Stimulated activated CD4-positive, alpha-beta T cell treated with anti-CD3 and anti-CD28 coated beads, Interleukin-15, amount 100 ng/mL, for 1 hour (primary cell): Measurements from ENCODE around the gene YPEL1.
"Not testable (repeated sequence)": the region's sequence is repeated elsewhere in the genome, so short reads cannot be mapped to it uniquely, and the experiment has no call there.

Source experiments
- DNase-seq, 2 donors: peaks; one replicate each; pipeline ENCODE4 v3.0.0-alpha.2; 2020; ENCODE audit warnings: low read depth in 1 of 2, low spot score in 1 of 2

The YPEL1 gene

DNA sequence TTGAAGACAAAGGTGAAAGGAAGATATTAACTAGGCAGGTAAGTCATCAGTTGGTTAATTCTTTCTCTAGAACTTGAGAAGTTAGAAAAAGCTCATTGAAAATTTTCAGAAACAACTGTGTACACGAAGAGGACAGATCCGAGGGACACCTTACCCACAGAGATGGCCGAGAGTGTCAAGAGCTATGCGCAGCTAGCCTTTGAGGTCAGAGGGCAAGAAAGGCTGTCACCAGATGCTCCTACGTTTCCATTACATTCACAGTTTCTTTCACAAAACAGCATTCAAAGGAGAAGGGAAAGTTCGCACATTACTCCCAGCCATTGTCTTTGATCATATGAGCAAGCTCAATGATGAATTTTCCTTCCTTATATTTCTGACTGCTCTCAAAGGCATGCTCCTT lies 34.8 kb downstream of the YPEL1 start:
- DNase-seq, result no peak

DNA sequence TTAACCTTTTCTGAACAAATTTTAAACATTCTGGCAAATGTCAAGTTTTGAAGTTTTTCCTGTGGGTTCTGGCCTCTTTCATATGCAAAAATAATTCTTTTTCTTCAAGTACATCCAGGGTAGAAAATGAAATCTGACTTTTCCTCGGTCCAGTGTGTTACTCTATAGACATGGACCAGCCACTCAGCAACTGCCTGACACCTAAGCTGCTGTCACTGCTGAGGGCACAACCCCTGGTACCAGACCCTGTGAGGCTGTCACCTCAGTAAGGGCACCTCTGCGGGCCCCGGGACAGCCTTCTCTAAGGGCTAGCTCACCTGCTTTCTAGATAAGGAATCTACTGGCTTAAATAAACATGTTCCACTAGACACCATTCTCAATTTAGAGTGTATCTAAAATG lies 36.0 kb downstream of the YPEL1 start:
- DNase-seq, result no peak

DNA sequence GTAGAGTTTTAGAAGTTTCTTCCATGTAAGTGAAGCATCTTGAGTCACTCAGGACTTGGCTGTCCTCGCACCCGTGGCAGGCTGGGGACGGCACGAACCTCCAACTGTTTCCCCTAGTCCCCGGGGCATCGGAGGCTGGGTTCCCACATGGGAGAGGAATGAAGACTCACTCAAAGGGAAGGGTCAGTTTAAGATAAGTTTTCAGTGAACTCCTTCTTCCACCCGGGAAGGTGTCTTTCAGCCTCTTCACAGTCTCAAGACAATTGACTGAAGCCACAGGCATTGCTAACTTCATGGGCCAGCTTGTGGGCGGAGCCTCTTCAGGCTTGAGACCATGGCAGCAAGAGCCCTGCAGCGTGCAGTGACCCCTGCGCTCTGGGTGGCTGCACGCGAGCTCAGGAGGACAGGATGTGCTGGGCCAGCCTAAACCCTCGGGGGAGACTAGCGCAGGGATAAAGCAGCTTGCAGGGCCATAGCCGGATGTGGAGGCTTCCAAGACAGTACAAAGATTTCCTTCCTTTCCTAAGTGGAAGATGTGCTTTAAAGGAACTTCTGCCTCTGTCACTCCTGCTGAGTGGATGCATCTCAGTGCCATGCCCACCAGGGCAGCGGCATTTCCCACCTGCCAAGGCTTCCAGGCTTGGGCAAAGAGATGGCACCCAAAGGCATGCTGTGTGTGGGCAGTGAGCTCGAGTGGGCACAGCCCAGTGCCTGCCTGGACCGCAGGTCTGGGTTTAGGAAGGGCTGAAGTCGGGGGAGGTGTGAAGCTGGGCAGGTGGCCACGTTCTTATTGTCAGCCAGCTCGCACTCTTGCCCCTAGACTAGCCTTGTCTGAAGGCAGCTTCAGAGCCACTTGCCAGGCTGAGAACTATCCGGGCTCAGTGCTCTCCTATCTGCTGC lies 36.9 kb downstream of the YPEL1 start:
- DNase-seq, result no peak

DNA sequence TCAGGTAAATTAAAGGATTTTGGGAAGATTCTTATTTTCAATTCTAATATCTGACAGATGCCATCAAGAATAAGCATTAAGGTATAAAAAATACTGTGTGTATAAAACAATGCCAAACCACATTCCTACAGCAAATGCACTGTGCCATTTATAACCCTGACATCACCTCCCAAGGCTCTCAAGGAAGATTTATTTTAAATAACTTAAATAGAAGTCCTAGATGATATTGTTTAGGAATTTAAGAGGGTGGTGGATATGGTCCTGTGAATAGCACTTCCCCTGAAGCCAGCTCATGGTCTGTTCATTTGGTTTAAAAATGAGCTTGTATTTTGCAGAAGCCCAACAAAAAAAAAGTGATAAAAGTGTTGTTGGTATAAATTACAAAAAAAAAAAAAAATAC lies 37.7 kb downstream of the YPEL1 start:
- no peak for DNase-seq

DNA sequence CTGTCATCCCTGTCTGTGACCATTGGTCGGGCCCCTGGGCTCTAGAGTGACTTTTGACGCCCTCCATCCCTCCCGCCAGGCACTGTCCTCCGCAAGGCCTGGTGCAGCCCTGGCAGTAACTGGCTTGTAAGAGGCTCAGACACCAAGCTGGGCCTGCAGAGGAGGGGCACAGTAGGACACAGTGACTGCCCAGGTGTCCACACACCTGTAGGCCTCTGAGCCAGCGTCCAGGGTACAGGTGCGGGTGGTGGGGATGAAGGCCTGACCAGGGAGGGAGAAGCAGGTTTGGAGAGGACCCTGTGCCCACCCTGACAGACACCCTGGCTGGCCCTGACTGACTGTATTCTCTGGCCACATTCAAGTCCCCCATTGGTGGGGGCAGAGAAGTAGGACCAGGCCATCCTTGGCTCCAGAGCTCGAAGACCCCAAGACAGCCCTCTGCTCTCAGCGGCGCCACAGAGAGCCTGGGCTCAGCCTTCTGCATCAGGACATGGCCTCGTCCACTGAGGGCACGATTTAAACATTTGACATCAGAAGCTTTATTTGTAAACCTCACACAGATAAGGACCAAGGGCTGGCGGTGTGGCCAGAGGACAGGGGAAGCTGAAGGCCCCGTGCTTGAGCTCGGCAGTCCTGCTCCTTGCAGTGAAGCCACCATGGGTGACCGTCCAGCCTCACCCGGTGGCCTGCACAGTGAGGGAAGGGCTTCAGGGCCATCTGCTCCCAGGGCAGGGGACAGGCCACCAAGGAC lies 38.4 kb downstream of the YPEL1 start:
- DNase-seq, result no peak

DNA sequence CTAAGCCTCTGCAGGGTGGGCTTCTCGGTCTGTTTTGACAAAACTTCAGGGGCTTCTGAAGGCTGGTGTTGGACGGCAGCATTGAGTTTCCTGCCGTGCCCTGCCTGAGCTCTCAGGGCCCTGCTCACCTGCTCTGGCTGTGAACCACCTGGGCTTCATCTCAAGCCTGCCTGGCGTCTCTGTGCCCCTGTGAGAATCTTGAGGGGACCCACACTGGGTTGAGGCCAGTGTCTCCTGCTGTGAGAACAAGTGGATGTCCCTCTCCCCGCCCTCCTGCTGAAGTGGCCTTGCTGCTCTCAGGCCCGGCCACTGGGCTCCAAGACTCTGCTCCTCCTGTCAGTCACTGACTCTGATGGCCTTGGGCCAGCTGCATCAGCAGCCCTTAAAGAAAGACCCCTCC lies 39.5 kb downstream of the YPEL1 start:
- no peak for DNase-seq

DNA sequence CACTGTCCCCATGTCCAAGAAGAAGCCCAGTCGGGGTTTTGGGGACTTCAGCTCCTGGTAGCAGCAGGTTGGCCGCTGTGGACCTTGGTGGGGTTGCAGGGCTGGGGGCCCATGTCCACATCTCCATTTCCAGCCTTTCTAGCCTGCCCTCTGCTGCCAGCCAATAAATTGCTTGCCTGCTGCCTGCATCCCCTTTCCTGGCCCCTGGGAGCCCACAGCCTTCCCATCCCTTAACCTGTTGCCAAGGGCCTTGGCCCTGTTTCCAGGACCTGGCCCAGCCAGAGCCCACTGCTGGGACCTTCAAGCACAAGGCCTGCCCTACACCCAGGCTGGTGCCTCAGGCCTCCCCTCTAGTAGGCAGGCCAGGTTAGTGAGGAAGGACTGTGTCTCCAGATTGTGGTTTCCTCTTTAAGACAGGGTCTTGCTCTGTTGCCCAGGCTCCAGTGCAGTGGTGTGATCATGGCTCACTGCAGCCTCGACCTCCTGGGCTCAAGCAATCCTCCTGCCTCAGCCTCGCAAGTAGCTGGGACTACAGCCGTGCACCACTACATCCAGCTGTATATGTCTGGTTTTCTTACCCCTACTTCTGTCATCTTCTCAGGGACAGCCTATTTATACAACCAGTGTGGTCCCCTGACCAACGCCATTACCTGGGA lies 40.0 kb downstream of the YPEL1 start:
- DNase-seq, result no peak

DNA sequence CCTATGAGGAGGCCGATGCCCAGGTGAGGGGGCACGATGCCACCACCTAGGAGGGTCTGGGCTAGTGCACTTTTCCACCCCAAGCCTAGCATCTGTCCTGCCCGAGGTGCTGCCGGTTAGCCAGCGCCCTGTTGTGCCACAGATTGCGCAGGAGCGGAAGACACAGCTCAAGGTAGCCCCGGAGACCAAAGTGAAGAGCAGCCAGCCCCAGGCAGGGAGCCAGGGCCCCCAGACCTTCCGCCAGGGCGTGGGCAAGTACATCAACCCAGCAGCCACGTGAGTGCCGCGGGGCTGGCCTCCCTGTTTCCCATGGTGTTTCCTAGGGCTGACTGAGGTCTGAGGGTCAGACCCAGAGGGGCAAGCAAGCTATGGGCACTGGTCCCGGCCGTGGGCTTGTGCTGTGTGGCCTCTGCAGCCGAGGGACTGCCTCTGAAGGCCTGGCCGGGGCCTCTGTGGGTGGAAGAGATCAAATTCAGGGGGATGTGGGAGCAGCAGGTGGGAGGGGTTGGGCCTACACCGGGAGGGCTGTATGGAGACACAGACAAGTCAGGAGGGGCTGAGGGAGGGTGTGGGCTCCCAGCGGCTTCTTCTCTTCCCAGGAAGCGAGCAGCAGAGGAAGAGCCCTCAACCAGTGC lies 40.7 kb downstream of the YPEL1 start:
- no peak for DNase-seq

DNA sequence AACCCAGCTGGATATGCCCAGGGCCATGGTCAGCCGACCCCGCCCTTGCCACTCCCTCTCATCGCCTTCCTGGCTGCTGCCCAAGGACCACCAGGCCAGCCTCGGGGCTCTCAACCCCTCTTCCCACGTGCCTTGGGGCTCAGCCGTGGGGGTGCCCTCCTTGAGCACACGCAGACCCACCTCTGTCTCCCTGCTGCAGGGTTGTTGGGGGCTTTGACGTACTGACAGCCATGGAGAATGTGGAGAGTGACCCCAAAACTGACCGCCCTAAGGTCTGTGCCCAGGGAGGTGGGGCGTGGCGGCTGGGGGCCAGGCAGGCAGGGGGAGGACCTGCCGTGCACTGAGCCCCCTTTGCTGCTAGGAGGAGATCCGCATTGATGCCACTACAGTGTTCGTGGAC lies 41.2 kb downstream of the YPEL1 start:
- no peak for DNase-seq

DNA sequence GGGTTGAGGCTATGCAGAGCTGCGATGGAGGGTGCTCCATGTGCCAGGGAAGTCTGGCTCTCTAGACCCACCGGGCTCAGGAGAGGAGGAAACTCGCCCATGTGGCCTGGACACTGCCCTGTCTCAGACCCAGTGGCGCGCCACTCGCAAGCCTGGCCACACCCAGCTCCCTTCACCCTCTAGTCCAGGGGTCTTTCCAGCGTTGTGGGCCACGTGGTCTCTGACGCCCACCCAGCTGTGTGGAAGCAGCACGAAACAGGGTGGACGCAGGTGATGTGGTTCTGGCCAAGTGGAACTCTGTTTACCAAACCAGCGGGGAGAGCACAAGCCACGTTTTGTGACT lies 41.6 kb downstream of the YPEL1 start:
- no peak for DNase-seq

DNA sequence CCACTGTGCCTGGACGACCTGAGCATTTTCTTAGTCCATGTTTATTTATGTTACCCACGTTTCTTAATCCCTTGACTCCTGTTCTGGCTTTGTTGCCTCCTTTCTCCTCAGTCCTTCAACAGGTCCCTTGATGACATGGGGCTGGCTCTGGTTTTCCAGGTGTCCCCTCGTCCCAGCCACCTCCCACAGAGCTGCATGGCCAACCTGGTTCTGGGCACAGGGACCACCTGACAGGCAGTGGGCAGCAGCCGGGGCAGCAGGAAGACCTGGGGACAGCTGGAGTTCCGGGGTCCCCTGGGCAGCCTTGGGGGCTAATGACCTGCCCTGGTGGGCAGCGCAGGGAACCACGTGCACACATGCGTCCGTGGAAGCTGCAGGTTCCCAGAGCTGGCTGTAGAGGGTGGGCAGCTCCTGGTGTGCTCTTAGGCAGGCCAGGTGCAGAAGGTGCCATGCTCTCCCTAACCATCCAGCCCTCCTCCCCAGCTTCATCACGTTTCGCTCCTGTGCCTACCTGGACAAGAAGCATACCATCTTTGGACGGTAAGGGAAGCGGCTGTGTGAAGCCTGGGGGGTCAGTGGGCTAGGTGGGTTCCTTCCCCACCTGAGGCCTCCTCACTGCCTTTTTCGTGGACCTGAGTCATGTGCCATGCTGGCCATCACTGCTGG lies 42.1 kb downstream of the YPEL1 start:
- DNase-seq, result no peak

DNA sequence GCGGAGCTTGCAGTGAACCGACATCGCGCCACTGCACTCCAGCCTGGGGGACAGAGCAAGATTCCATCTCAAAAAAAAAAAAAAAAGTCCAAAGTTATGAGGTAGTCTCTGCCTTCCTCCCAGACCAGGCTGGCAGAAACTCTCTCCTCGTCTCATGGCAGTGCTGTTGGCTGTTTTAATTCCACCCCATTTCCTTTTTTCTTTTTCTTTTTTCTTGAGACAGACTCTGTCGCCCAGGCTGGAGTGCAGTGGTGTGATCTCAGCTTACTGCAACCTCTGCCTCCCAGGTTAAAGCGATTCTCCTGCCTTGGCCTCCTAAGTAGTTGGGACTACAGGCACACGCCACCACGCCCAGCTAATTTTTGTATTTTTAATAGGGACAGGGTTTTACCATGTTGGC lies 42.7 kb downstream of the YPEL1 start:
- not testable (repeated sequence) for DNase-seq

DNA sequence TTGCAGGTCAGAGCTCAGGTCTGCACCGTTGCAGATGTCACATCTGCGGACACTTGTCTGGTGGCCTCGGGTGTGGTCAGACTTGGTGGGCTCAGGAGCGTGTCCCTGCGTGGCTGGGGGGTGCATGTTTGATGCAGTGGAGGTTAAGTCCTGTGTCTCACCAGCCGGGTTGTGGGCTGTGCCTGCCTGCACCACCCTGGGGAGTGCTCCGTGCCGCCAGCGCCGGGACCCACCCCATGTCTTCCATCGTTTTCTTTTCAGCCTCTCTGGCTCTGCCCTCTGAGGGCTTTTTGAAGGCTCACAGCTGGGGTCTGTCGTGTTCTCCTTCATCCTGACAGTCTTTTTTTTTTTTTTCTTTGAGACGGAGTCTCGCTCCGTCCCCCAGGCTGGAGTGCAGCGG lies 43.8 kb downstream of the YPEL1 start:
- no peak for DNase-seq

DNA sequence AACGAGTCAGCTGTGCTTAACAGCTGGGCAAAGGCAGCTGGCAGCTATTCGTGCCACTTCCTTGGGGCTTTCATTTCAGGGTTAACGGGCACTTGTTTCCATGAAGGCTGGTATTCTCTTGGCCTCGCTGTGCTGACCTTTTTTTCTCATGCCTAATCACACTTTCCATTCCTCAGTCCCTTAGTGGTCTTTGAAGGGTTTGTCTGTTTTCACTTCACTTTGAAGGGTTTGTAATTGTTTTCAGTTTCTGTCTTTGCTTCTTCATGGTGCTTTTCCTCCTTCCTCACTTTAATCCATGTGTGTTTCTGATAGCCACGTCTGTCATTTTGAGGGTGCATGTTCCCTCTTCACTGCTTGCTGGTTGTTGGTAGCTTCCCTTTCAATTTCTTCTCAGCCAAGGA lies 45.2 kb downstream of the YPEL1 start:
- no peak for DNase-seq

DNA sequence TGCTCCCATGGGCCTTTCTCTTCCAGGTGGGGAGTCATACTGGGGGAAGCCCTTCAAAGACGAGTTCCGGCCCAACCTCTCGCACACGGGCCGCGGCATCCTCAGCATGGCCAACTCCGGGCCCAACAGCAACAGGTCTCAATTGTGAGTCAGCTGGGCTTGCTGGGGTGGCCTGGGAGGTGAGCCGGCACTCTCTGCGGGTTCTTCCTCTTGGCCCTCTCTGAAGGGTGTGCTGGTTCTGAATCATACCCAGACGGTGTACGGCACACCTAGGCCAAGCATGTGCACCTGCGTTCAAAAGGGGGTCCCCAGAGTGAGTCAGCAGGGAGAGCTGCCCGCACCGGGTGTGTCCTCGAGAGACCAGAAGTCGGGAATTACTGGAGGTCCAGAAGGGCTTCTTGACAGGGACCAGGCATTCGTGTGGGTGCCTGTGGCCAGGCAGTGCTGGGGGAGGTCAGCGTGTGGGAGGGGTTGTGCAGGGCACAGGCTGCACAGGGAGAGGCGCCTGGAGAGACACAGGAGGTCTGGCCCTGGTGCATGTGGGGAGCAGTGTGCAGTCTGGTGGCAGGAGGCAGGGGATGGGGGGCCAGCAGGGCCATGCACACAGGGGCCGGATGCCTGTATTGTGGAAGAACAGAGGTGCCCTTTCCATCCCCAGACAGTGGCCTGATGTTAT lies 46.8 kb downstream of the YPEL1 start:
- no peak for DNase-seq

DNA sequence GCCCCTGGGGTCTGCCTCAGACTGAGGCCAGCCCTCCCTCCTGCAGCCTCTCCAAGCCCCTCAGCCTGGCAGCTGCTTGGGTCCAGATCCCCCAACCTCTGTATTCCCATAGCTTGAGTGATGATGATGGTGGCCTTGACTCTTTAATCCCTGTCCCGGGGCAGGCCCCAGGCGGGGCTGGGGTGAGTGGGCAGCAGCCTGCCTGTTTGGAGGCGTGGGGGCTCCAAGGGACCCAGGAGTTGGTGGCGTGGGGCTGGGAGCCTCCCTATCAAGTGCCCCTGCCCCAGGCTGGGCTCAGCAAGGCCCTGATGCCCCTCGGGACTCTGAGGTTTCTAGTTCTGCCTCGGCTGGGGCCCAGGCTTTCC lies 47.3 kb downstream of the YPEL1 start:
- no peak for DNase-seq

DNA sequence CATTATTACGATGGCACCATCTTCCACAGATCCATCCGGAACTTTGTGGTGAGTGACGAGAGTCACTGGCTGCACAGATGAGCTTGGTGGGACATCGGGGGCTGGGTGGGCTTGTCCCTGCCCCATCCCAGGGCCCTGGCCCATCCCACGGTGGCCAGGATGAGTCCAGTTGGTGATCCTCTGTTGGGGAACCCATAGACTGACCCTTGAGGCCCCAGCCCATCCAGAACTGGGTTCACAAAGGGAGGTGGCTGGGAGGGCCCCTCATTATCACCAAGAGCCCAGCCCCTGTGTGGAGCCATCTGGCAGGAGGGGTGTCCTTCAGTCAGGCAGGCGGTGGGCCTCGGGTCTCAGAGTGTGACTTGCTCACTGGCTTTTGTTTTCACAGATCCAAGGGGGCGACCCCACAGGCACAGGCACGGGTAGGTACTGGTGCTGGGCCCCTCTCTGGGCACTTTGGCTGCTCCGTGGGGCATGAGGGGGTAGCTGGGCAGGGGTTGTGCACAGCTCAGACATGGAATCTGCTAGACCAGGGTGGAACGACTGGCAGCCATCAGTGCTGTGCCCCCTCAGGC lies 47.8 kb downstream of the YPEL1 start:
- no peak for DNase-seq

DNA sequence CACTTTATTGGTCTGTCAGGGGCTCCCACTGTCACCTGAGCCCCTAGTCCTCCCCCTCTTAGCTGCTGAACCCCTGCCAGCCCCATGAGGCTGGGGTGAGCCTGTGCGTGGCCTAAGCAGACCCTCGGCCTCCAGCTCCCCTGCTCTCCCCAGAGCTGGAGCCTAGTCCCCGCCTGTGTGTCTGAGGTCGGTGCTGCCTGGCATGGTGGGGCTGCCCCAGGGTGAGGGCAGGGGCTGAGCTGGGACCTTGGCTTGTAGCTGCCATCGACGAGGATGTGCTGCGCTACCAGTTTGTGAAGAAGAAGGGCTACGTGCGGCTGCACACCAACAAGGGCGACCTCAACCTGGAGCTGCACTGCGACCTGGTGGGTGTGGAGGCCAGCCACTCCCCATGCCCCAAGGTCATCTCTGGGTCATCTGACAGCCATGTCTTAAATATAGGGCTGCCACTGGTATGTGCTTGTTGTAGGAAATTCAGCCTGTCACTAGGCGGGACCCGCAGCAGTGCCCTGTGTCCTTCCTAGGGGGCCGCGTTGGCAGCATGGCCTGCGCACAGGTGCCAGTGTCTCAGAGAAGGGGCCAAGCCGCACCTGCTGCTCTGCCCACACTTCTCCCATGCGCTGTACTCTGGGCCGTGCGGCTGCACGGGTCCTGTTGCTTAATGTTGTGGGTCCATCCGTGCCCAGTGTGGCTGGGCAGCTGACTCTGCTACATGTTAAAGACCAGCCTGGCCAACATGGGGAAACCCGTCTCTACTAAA lies 48.8 kb downstream of the YPEL1 start:
- DNase-seq, result no peak

DNA sequence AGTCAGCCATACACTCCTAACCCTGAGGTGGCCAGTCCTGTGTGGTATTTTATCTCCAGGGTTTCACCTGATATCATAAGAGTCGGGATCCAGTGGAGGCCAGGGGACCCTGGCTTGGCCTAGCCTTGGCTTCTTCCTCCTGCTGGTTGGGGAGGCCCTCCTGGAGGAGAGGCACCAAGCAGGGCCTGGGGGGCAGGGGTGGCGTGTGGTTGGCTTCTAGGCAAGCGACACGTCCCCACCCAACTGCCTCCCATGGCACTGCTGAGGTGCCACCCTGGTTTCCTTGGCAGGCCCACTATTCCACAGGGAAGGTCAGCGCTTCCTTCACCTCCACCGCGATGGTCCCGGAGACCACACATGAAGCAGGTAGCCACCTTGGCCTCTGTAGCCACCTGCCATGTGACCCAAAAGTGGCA lies 49.4 kb downstream of the YPEL1 start:
- DNase-seq, result no peak

DNA sequence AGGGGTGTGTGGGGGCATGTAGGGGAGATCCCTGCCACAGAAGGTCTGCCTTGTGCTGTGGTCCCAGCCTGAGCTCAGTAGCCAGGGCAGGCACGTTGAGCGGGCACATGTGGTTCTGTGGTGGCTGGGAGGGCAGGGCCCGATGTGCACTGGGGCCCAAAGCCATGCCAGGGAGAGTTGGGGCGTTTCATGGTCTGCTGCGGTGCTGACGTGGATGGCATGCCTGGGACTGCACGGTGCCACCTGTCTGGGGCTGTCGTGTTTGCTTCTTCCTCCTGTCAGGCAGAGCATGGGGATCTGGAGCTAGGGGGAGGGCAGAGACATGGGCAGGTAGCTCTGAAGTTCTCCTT lies 50.5 kb downstream of the YPEL1 start:
- no peak for DNase-seq
